ENCODE data around the gene PPIA. TPM values are rescaled to one million over a fixed set of nuclear protein-coding genes. Genes with fewer than 3 reads are reported as not detected.

The PPIA gene
- total RNA-seq, 2 donors from 2014 or later, result 957 to 1,544 TPM

DNA sequence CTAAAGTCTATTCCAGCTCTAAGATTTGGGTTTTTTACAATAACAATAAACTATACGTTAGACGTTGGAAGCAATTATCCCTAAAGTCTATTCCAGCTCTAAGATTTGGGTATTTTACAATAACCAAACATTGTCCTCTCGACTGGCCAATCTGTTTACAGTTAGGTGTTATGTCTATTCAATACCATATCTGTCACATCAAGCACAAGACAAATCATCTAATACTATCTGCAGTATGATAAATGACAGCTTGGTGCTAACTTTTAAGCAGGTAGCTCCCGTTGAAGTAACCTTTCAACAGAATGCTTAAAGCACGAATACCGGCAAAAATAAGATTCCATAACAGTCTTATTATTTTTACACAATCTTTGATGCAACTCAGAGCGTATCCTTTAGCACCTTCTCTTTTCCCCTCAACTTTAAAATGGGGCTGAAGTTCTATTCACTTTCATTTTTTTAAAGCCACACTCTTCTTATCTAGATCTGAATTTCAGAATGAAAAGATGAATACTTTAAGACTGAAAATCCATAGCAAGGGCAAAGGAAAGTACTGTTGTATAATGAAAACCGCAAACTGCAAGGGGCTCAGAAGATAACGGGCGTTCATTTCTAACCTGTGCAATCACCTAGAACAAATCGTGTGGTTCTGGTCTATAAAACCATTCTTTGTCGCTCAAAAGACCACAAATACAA lies 50.5 kb downstream of the PPIA start:
- no peaks in the 10 kb centered on the region for H3K36me3 ChIP-seq
- H3K4me3 ChIP-seq, result peak overlapping the region; percentile 62 to 87
- H3K27ac ChIP-seq, result peak overlapping the region; percentile 92 to 96
- intact Hi-C loops (cut with DNase I), result loop anchor here (2.0 to 5.0 kb wide), 5 partner anchors 40 to 265 kb away; partner anchors contain the start of genes PPIA, PURB, TMED4 and ZMIZ2
- no peak for DNase-seq (ENCODE audit: low spot score)
- TF ChIP-seq POLR2A (IDR thresholded peaks at IDR 0.05) (no peak), POLR2AphosphoS5 (IDR thresholded peaks at IDR 0.05) (no peak)
- TF ChIP-seq, protein P1, sequence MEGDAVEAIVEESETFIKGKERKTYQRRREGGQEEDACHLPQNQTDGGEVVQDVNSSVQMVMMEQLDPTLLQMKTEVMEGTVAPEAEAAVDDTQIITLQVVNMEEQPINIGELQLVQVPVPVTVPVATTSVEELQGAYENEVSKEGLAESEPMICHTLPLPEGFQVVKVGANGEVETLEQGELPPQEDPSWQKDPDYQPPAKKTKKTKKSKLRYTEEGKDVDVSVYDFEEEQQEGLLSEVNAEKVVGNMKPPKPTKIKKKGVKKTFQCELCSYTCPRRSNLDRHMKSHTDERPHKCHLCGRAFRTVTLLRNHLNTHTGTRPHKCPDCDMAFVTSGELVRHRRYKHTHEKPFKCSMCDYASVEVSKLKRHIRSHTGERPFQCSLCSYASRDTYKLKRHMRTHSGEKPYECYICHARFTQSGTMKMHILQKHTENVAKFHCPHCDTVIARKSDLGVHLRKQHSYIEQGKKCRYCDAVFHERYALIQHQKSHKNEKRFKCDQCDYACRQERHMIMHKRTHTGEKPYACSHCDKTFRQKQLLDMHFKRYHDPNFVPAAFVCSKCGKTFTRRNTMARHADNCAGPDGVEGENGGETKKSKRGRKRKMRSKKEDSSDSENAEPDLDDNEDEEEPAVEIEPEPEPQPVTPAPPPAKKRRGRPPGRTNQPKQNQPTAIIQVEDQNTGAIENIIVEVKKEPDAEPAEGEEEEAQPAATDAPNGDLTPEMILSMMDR (IDR thresholded peaks at IDR 0.05), result no peak
- H3K27me3 ChIP-seq (replicated peaks; ENCODE audit: insufficient read depth), result no peaks in the 10 kb centered on the region
- under 1% methylated on average over 12 of the region's 12 CpGs for WGBS
- H3K9me3 ChIP-seq, result no peaks in the 10 kb centered on the region
- no peaks in the 10 kb centered on the region for H3K4me1 ChIP-seq (replicated peaks)

DNA sequence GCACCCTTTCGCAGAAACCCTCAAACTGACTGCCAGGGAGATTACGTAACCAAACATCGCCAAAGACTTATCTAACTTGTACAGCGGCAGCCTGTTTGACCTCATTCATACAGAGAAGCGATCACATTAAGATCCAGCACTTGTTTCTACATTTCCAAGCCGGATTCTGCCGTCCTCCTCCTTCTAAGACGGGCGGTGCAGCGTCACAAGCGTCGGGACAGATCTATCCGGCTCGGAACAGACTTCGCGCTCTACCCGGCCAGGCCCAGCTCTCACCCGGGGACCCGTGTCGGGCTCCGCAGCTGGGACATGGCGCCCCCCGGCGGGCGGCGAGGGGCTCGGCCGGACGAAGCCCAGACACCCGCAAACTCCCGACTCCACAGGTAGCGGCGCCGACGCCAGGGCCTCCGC lies 51.0 kb downstream of the PPIA start:
- intact Hi-C loops (cut with DNase I), result loop anchor here (2.0 to 5.0 kb wide), 5 partner anchors 40 to 265 kb away; partner anchors contain the start of genes PPIA, PURB, TMED4 and ZMIZ2
- Histone ChIP-seq H3K36me3 (no peaks in the 10 kb centered on the region), H3K4me3 (peak overlapping the region; percentile 62 to 87), H3K27ac (peak overlapping the region; percentile 92 to 96), H3K9me3 (no peaks in the 10 kb centered on the region), H3K4me1 (replicated peaks) (no peaks in the 10 kb centered on the region), H3K27me3 (replicated peaks; ENCODE audit: insufficient read depth) (no peaks in the 10 kb centered on the region)
- peak; percentile 86 for DNase-seq (ENCODE audit: low spot score)
- 0% methylated on average over 29 of the region's 36 CpGs for WGBS
- TF ChIP-seq, protein P1 (IDR thresholded peaks at IDR 0.05), result peak; percentile 83 to 96 (median 92)
- TF ChIP-seq POLR2AphosphoS5 (IDR thresholded peaks at IDR 0.05), result peak; percentile 15
- no peak for TF ChIP-seq POLR2A (IDR thresholded peaks at IDR 0.05)

DNA sequence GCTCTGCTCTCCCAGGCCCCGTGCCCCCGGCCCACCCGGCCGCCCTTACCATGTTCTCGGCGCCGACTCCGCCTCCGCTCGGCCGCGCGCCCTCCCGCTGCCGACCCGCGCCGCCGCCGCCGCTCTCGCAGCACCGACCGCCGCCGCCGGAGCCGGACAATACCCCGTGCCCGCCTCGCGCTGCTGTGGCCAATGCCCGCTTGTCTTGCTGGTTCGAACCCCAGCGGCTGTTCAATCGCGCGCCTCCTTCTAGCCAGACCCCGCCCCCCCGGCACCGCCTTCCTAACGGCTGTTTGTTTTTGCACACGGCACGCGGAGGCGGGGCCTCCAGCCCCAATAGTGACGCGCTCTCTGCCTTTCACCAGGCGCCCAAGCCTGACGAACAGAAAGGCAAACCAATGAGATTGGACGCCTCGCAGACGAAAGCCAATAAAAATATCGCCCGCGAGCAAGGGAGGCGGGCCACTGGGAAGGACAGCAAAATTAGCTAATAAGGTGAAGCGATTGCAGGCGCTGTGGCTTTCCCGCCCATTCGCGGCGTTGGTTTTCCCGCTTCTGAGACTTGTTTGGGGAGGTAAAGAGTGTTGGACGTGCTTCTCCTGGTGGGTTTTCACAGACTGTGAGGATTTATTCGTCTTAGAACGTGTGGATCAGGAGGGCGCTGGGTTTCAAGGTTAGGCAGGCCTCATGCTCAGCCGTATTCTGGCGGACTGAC lies 51.6 kb downstream of the PPIA start, which contains the start of gene H2AZ2:
TSS of gene H2AZ2 (minus strand) at position 168 of the 715 bp plus-strand sequence. CDS start at position 52, 116 bp downstream.
- Histone ChIP-seq H3K4me3 (peak within 1 kb of the TSS; percentile 62 to 87), H3K9me3 (no peaks in the 10 kb centered on the region), H3K27me3 (replicated peaks; ENCODE audit: insufficient read depth) (no peaks in the 10 kb centered on the region), H3K27ac (peak within 1 kb of the TSS; percentile 92 to 96), H3K4me1 (replicated peaks) (no peaks in the 10 kb centered on the region), H3K36me3 (no peaks in the 10 kb centered on the region)
- TF ChIP-seq POLR2AphosphoS5 (IDR thresholded peaks at IDR 0.05) (peak; percentile 98), POLR2A (IDR thresholded peaks at IDR 0.05) (peak; percentile 58)
- TF ChIP-seq, protein P1 (IDR thresholded peaks at IDR 0.05), result peak in 2 of 4 experiments; percentile 26 to 29
- peak; percentile 100 for DNase-seq (ENCODE audit: low spot score)
- WGBS, result under 1% methylated on average over 63 of the region's 70 CpGs
- intact Hi-C loops (cut with DNase I), result loop anchor here (2.0 to 5.0 kb wide), 6 partner anchors 39 to 266 kb away; partner anchors contain the start of genes OGDH, PPIA, PURB and TMED4

DNA sequence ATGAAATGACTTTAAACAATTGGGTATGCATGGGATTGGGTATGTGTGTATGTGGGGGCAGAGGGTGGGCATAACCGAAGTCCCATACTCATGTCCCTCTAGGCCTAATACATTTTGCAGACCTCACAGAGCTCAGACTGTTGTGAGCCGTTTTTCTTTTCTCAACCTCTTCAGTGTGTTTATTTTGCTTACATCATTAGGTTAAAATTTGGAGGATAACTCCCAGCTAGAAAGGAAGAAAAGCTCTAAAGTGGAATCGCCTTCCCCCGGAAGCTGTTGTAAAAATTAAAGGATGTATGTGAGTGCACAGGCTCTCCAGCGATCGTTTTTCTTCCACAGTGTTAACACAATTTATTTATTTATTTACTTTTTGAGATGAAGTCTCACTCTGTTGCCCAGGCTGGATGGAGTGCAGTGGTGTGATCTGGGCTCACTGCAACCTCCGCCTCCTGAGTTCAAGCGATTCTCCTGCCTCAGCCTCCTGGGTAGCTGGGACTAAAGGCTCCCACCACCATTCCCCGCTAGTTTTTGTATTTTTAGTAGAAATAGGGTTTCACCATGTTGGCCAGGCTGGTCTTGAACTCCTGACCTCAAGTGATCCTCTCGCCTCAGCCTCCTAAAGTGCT lies 52.9 kb downstream of the PPIA start:
- Histone ChIP-seq H3K4me3 (no peak overlapping the region), H3K36me3 (no peaks in the 10 kb centered on the region), H3K9me3 (no peaks in the 10 kb centered on the region), H3K4me1 (replicated peaks) (no peaks in the 10 kb centered on the region), H3K27me3 (replicated peaks; ENCODE audit: insufficient read depth) (no peaks in the 10 kb centered on the region), H3K27ac (peak overlapping the region in 1 of 2 donors; percentile 96)
- DNase-seq (ENCODE audit: low spot score), result no peak
- 74% methylated on average over 10 of the region's 10 CpGs for WGBS
- intact Hi-C loops (cut with DNase I), result loop anchor here (2.0 to 5.0 kb wide), 5 partner anchors 38 to 267 kb away; partner anchors contain the start of genes OGDH, PURB, TMED4 and ZMIZ2
- TF ChIP-seq POLR2A (IDR thresholded peaks at IDR 0.05) (no peak), POLR2AphosphoS5 (IDR thresholded peaks at IDR 0.05) (no peak)
- TF ChIP-seq, protein P1 (IDR thresholded peaks at IDR 0.05), result no peak

All from prostate gland (tissue), 2 donors.